Measurements from ENCODE around the gene HHAT.

Gene HHAT

GRCh38 chr1:210705086-210705485 is 376.4 kb downstream of the HHAT start:
- H3K36me3 ChIP-seq (ENCODE audit: control insufficient read depth, insufficient read depth, low read length), result no peaks in the 10 kb centered on the region

GRCh38 chr1:210706246-210706645 is 377.5 kb downstream of the HHAT start:
- Histone ChIP-seq H3K36me3 (ENCODE audit: control insufficient read depth, insufficient read depth, low read length) (no peaks in the 10 kb centered on the region), H3K4me3 (ENCODE audit: low read length) (no peak overlapping the region), H3K9ac (ENCODE audit: low read length) (no peak overlapping the region), H3K4me1 (ENCODE audit: control insufficient read depth, insufficient read depth, low read length) (no peaks in the 10 kb centered on the region), H3K27me3 (ENCODE audit: control insufficient read depth, insufficient read depth, low read length) (no peaks in the 10 kb centered on the region), H3K27ac (ENCODE audit: low read depth, low read length) (no peak overlapping the region)

More at GRCh38 chr1:210705086-210705485, 376.4 kb downstream of the HHAT start:
- Histone ChIP-seq H3K27me3 (ENCODE audit: control insufficient read depth, insufficient read depth, low read length) (no peaks in the 10 kb centered on the region), H3K27ac (ENCODE audit: low read depth, low read length) (no peak overlapping the region), H3K4me3 (ENCODE audit: low read length) (no peak overlapping the region), H3K9ac (ENCODE audit: low read length) (no peak overlapping the region), H3K4me1 (ENCODE audit: control insufficient read depth, insufficient read depth, low read length) (no peaks in the 10 kb centered on the region)

- Histone ChIP-seq H3K27me3 (ENCODE audit: control insufficient read depth, insufficient read depth, low read length) (no peaks in the 10 kb centered on the region), H3K9ac (ENCODE audit: low read length) (no peak overlapping the region), H3K4me3 (ENCODE audit: low read length) (no peak overlapping the region), H3K27ac (ENCODE audit: low read depth, low read length) (no peak overlapping the region), H3K4me1 (ENCODE audit: control insufficient read depth, insufficient read depth, low read length) (no peaks in the 10 kb centered on the region), H3K36me3 (ENCODE audit: control insufficient read depth, insufficient read depth, low read length) (no peaks in the 10 kb centered on the region)
Measured at GRCh38 chr1:210707300-210708240, 378.9 kb downstream of the HHAT start.

GRCh38 chr1:210709701-210710100 is 381.0 kb downstream of the HHAT start:
- Histone ChIP-seq H3K27ac (ENCODE audit: low read depth, low read length) (no peak overlapping the region), H3K36me3 (ENCODE audit: control insufficient read depth, insufficient read depth, low read length) (no peaks in the 10 kb centered on the region), H3K27me3 (ENCODE audit: control insufficient read depth, insufficient read depth, low read length) (no peaks in the 10 kb centered on the region), H3K9ac (ENCODE audit: low read length) (no peak overlapping the region), H3K4me3 (ENCODE audit: low read length) (no peak overlapping the region), H3K4me1 (ENCODE audit: control insufficient read depth, insufficient read depth, low read length) (no peaks in the 10 kb centered on the region)

- no peaks in the 10 kb centered on the region for H3K4me1 ChIP-seq (ENCODE audit: control insufficient read depth, insufficient read depth, low read length)
- no peak overlapping the region for H3K9ac ChIP-seq (ENCODE audit: low read length)
- H3K36me3 ChIP-seq (ENCODE audit: control insufficient read depth, insufficient read depth, low read length), result no peaks in the 10 kb centered on the region
- no peak overlapping the region for H3K27ac ChIP-seq (ENCODE audit: low read depth, low read length)
- H3K4me3 ChIP-seq (ENCODE audit: low read length), result no peak overlapping the region
- no peaks in the 10 kb centered on the region for H3K27me3 ChIP-seq (ENCODE audit: control insufficient read depth, insufficient read depth, low read length)
Measured at GRCh38 chr1:210711825-210712612, 383.3 kb downstream of the HHAT start.

GRCh38 chr1:210715072-210715471 is 386.4 kb downstream of the HHAT start:
- Histone ChIP-seq H3K27me3 (ENCODE audit: control insufficient read depth, insufficient read depth, low read length) (no peaks in the 10 kb centered on the region), H3K4me1 (ENCODE audit: control insufficient read depth, insufficient read depth, low read length) (no peaks in the 10 kb centered on the region), H3K9ac (ENCODE audit: low read length) (no peak overlapping the region), H3K36me3 (ENCODE audit: control insufficient read depth, insufficient read depth, low read length) (no peaks in the 10 kb centered on the region), H3K27ac (ENCODE audit: low read depth, low read length) (no peak overlapping the region), H3K4me3 (ENCODE audit: low read length) (no peak overlapping the region)

GRCh38 chr1:210722410-210723081 is 393.8 kb downstream of the HHAT start:
- Histone ChIP-seq H3K9ac (ENCODE audit: low read length) (no peak overlapping the region), H3K27ac (ENCODE audit: low read depth, low read length) (no peak overlapping the region), H3K4me3 (ENCODE audit: low read length) (no peak overlapping the region), H3K27me3 (ENCODE audit: control insufficient read depth, insufficient read depth, low read length) (no peaks in the 10 kb centered on the region), H3K4me1 (ENCODE audit: control insufficient read depth, insufficient read depth, low read length) (no peaks in the 10 kb centered on the region), H3K36me3 (ENCODE audit: control insufficient read depth, insufficient read depth, low read length) (no peaks in the 10 kb centered on the region)

GRCh38 chr1:210723646-210724045 is 394.9 kb downstream of the HHAT start:
- Histone ChIP-seq H3K36me3 (ENCODE audit: control insufficient read depth, insufficient read depth, low read length) (no peaks in the 10 kb centered on the region), H3K4me1 (ENCODE audit: control insufficient read depth, insufficient read depth, low read length) (no peaks in the 10 kb centered on the region), H3K27ac (ENCODE audit: low read depth, low read length) (no peak overlapping the region), H3K4me3 (ENCODE audit: low read length) (no peak overlapping the region), H3K27me3 (ENCODE audit: control insufficient read depth, insufficient read depth, low read length) (no peaks in the 10 kb centered on the region), H3K9ac (ENCODE audit: low read length) (no peak overlapping the region)

- Histone ChIP-seq H3K9ac (ENCODE audit: low read length) (no peak overlapping the region), H3K4me3 (ENCODE audit: low read length) (no peak overlapping the region), H3K4me1 (ENCODE audit: control insufficient read depth, insufficient read depth, low read length) (no peaks in the 10 kb centered on the region), H3K27me3 (ENCODE audit: control insufficient read depth, insufficient read depth, low read length) (no peaks in the 10 kb centered on the region), H3K27ac (ENCODE audit: low read depth, low read length) (no peak overlapping the region), H3K36me3 (ENCODE audit: control insufficient read depth, insufficient read depth, low read length) (no peaks in the 10 kb centered on the region)
Measured at GRCh38 chr1:210724768-210725167, 396.1 kb downstream of the HHAT start.

Data from rectal smooth muscle tissue (tissue), 1 donor.